Activated CD4-positive, alpha-beta T cell treated with anti-CD3 and anti-CD28 coated beads, Interleukin-2, amount 50 U/mL, for 1 hour (primary cell): ENCODE measurements around the gene PDCD7.
"Not testable (repeated sequence)": the region's sequence is repeated elsewhere in the genome, so short reads cannot be mapped to it uniquely, and the experiment has no call there.

ENCODE experiments used
- DNase-seq: peaks from one replicate; pipeline ENCODE4 v3.0.0-alpha.2; 2020

PDCD7 gene

GRCh38 chr15:65089206-65089824 lies 44.3 kb downstream of the PDCD7 start:
- no peak for DNase-seq

GRCh38 chr15:65088643-65089021 lies 45.0 kb downstream of the PDCD7 start:
- no peak for DNase-seq

GRCh38 chr15:65087873-65088642 lies 45.5 kb downstream of the PDCD7 start:
- no peak for DNase-seq

GRCh38 chr15:65087411-65087810 lies 46.2 kb downstream of the PDCD7 start:
- DNase-seq = no peak

GRCh38 chr15:65086680-65087111 lies 46.9 kb downstream of the PDCD7 start:
- DNase-seq = no peak

GRCh38 chr15:65085990-65086679 lies 47.5 kb downstream of the PDCD7 start:
- DNase-seq = no peak

GRCh38 chr15:65085207-65085753 lies 48.3 kb downstream of the PDCD7 start:
- DNase-seq = no peak

- no peak for DNase-seq
These were observed 49.0 kb downstream of the PDCD7 start for GRCh38 chr15:65084500-65085206.

- no peak for DNase-seq
These were observed 50.3 kb downstream of the PDCD7 start for GRCh38 chr15:65083262-65083701.

- peak; percentile 18 for DNase-seq
These were observed 51.2 kb downstream of the PDCD7 start for GRCh38 chr15:65082303-65082953.

- no peak for DNase-seq
These were observed 51.9 kb downstream of the PDCD7 start for GRCh38 chr15:65081758-65082157.

- DNase-seq = no peak
These were observed 52.3 kb downstream of the PDCD7 start for GRCh38 chr15:65081270-65081669.

- no peak for DNase-seq
These were observed 54.0 kb downstream of the PDCD7 start for GRCh38 chr15:65079580-65079979.

GRCh38 chr15:65077981-65078352 lies 55.6 kb downstream of the PDCD7 start:
- DNase-seq = peak; percentile 47

- no peak for DNase-seq
These were observed 56.2 kb downstream of the PDCD7 start for GRCh38 chr15:65077291-65077980.

- DNase-seq = no peak
These were observed 56.9 kb downstream of the PDCD7 start, which contains the start of gene KBTBD13 for GRCh38 chr15:65076486-65077290. Gene KBTBD13, plus strand, starts transcription at chr15:65076746. Its CDS starts 70 bp downstream, at chr15:65076816.

- not testable (repeated sequence) for DNase-seq
These were observed 57.8 kb downstream of the PDCD7 start for GRCh38 chr15:65075607-65076395.

GRCh38 chr15:65074946-65075345 lies 58.7 kb downstream of the PDCD7 start:
- DNase-seq = not testable (repeated sequence)

GRCh38 chr15:65072617-65073016 lies 61.0 kb downstream of the PDCD7 start:
- no peak for DNase-seq

- no peak for DNase-seq
These were observed 61.6 kb downstream of the PDCD7 start for GRCh38 chr15:65072027-65072426.
